A549 treated with dexamethasone at 1 μM for 4 hours (cell line): ENCODE data around the gene ADRB2. TPM values are rescaled to one million over a fixed set of nuclear protein-coding genes. Genes with fewer than 3 reads are reported as not detected.

Experiments
- total RNA-seq: library from RNA; stranded (reverse); fragments of 200-300 nt; extraction: Qiagen RNA extraction; gene quantifications from 5 replicates; pipeline ENCODE4 v1.2.3, GENCODE V29; 2022

Gene ADRB2
- total RNA-seq, result 1.1 to 1.4 TPM (median 1.1 TPM) in 5 replicates

DNA sequence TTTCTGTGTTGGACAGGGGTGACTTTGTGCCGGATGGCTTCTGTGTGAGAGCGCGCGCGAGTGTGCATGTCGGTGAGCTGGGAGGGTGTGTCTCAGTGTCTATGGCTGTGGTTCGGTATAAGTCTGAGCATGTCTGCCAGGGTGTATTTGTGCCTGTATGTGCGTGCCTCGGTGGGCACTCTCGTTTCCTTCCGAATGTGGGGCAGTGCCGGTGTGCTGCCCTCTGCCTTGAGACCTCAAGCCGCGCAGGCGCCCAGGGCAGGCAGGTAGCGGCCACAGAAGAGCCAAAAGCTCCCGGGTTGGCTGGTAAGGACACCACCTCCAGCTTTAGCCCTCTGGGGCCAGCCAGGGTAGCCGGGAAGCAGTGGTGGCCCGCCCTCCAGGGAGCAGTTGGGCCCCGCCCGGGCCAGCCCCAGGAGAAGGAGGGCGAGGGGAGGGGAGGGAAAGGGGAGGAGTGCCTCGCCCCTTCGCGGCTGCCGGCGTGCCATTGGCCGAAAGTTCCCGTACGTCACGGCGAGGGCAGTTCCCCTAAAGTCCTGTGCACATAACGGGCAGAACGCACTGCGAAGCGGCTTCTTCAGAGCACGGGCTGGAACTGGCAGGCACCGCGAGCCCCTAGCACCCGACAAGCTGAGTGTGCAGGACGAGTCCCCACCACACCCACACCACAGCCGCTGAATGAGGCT lies at the start of gene ADRB2:
Gene ADRB2 (plus strand): TSS at position 559 of the 686 bp plus-strand sequence. CDS start 221 bp downstream, outside the sequence.

Other genes starting within 250 kb of the ADRB2 start
- not detected in 5 replicates for gene HTR4, start 172.1 kb upstream of the ADRB2 start, total RNA-seq
- 0.38 to 0.73 TPM (median 0.48 TPM) in 5 replicates for gene SH3TC2, start 236.5 kb downstream of the ADRB2 start, total RNA-seq